SK-N-SH treated with all-trans-retinoic acid at 6 μM for 48 hours (cell line): ENCODE measurements around the gene SH3D19.

ENCODE experiments used
- ATAC-seq: fragments of 200-7000 bp; cut with Tn5 transposase; 3 replicates; pipeline ENCODE4 v1.9.1; 2020; ENCODE audit warnings: mild to moderate bottlenecking, moderate library complexity
- ARNTL ChIP-seq: fragments of 450-650 bp; formaldehyde crosslinking; IDR thresholded peaks from 2 replicates; pipeline ENCODE4 v1.5.0; 2020; ENCODE audit warnings: low read depth, mild to moderate bottlenecking, moderate library complexity, borderline replicate concordance
- ESRRG ChIP-seq: fragments of 250-450 bp; sonication (Bioruptor Pico); IDR thresholded peaks from 2 replicates; pipeline ENCODE4 v1.6.1; 2021; ENCODE audit warnings: mild to moderate bottlenecking
- GLIS3 ChIP-seq: fragments of 250-450 bp; sonication (Bioruptor Pico); IDR thresholded peaks from 2 replicates; pipeline ENCODE4 v1.5.0; 2020; ENCODE audit warnings: mild to moderate bottlenecking, moderate library complexity
- ISL1 ChIP-seq: fragments of 250-450 bp; sonication (Bioruptor Pico); IDR thresholded peaks from 2 replicates; pipeline ENCODE4 v2.1.2; 2022; ENCODE audit warnings: mild to moderate bottlenecking, moderate library complexity
- OSR1 ChIP-seq: fragments of 250-450 bp; sonication (Bioruptor Pico); IDR thresholded peaks from 2 replicates; pipeline ENCODE4 v1.8.0; 2022; ENCODE audit warnings: moderate library complexity, mild to moderate bottlenecking, inconsistent platforms
- POU6F1 ChIP-seq: fragments of 250-450 bp; sonication (Bioruptor Pico); IDR thresholded peaks from 2 replicates; pipeline ENCODE4 v1.8.0; 2021; ENCODE audit warnings: low read depth, mild to moderate bottlenecking, moderate library complexity, borderline replicate concordance
- PPARA ChIP-seq: fragments of 250-450 bp; sonication (Bioruptor Pico); IDR thresholded peaks from 2 replicates; pipeline ENCODE4 v1.5.0; 2020; ENCODE audit warnings: mild to moderate bottlenecking, borderline replicate concordance
- RARB ChIP-seq: fragments of 250-450 bp; sonication (Bioruptor Pico); IDR thresholded peaks from 2 replicates; pipeline ENCODE4 v1.8.0; 2021; ENCODE audit warnings: mild to moderate bottlenecking, moderate library complexity
- SNAI2 ChIP-seq: fragments of 250-450 bp; sonication (Bioruptor Pico); IDR thresholded peaks from 2 replicates; pipeline ENCODE4 v1.5.0; 2020; ENCODE audit warnings: mild to moderate bottlenecking, moderate library complexity
- TCF4 ChIP-seq: fragments of 250-450 bp; sonication (Bioruptor Pico); IDR thresholded peaks from 2 replicates; pipeline ENCODE4 v1.8.0; 2021; ENCODE audit warnings: mild to moderate bottlenecking, moderate library complexity, borderline replicate concordance
- TOX ChIP-seq: fragments of 250-450 bp; sonication (Bioruptor Pico); IDR thresholded peaks from 2 replicates; pipeline ENCODE4 v1.8.0; 2021; ENCODE audit warnings: mild to moderate bottlenecking, moderate library complexity, borderline replicate concordance
- TSHZ2 ChIP-seq: fragments of 250-450 bp; sonication (Bioruptor Pico); IDR thresholded peaks from 2 replicates; pipeline ENCODE4 v1.5.0; 2020; ENCODE audit warnings: mild to moderate bottlenecking, moderate library complexity
- ZC3H10 ChIP-seq: fragments of 250-450 bp; sonication (Bioruptor Pico); IDR thresholded peaks from 2 replicates; pipeline ENCODE4 v1.5.1; 2021; ENCODE audit warnings: mild to moderate bottlenecking, moderate library complexity
- ZNF565 ChIP-seq: fragments of 450-650 bp; formaldehyde crosslinking; conservative IDR thresholded peaks from 2 replicates; pipeline ENCODE4 v1.5.0; 2020; ENCODE audit warnings: low read depth, mild to moderate bottlenecking, moderate library complexity
- ZNF70 ChIP-seq: fragments of 450-650 bp; formaldehyde crosslinking; IDR thresholded peaks from 2 replicates; pipeline ENCODE4 v1.5.0; 2020; ENCODE audit warnings: mild to moderate bottlenecking, moderate library complexity
- ZNF8 ChIP-seq: fragments of 450-650 bp; formaldehyde crosslinking; IDR thresholded peaks from 2 replicates; pipeline ENCODE4 v1.5.0; 2020; ENCODE audit warnings: mild to moderate bottlenecking, moderate library complexity
- TF ChIP-seq, protein P1 (sequence below): fragments of 250-450 bp; sonication (Bioruptor Pico); IDR thresholded peaks from 2 replicates; pipeline ENCODE4 v1.8.0; 2020; ENCODE audit warnings: mild to moderate bottlenecking, moderate library complexity, borderline replicate concordance
- TF ChIP-seq, protein P2 (sequence below): fragments of 250-450 bp; sonication (Bioruptor Pico); IDR thresholded peaks from 2 replicates; pipeline ENCODE4 v1.5.1; 2021; ENCODE audit warnings: mild to moderate bottlenecking, moderate library complexity

Gene SH3D19

DNA sequence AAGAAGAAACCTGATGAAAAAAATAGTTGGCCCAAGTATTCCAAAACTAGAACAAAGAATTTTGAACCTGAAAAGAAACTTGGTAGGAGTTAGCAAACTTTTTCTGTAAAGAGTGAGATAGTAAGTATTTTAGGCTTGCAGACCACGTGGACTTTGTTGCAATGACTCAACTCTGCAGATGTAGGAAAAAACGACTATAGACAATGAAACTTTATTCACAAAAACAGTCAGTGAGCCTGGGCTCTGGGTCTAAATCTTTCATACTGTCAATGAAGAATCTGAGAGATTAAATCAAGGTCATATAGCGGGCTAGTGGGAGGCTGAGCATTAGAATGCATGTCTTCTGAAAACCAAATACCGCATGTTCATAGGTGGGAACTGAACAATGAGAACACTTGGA lies 23.0 kb downstream of the SH3D19 start (continued):
- TF ChIP-seq, protein P1, sequence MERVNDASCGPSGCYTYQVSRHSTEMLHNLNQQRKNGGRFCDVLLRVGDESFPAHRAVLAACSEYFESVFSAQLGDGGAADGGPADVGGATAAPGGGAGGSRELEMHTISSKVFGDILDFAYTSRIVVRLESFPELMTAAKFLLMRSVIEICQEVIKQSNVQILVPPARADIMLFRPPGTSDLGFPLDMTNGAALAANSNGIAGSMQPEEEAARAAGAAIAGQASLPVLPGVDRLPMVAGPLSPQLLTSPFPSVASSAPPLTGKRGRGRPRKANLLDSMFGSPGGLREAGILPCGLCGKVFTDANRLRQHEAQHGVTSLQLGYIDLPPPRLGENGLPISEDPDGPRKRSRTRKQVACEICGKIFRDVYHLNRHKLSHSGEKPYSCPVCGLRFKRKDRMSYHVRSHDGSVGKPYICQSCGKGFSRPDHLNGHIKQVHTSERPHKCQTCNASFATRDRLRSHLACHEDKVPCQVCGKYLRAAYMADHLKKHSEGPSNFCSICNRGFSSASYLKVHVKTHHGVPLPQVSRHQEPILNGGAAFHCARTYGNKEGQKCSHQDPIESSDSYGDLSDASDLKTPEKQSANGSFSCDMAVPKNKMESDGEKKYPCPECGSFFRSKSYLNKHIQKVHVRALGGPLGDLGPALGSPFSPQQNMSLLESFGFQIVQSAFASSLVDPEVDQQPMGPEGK (CRISPR knock-in tag) = no peak
- no peak for TF ChIP-seq ZC3H10 (CRISPR knock-in tag)

GRCh38 chr4:151297170-151297569 lies 28.2 kb downstream of the SH3D19 start:
- no peak for ATAC-seq
- TF ChIP-seq TOX (no peak), ZNF8 (CRISPR knock-in tag) (no peak), ZNF565 (no peak), OSR1 (CRISPR knock-in tag) (no peak)

- TF ChIP-seq ZNF565 (no peak), ZNF8 (CRISPR knock-in tag) (no peak), OSR1 (CRISPR knock-in tag) (no peak), ESRRG (CRISPR knock-in tag) (no peak), GLIS3 (CRISPR knock-in tag) (no peak), ISL1 (CRISPR knock-in tag) (no peak), RARB (CRISPR knock-in tag) (no peak), SNAI2 (CRISPR knock-in tag) (no peak), ZC3H10 (CRISPR knock-in tag) (no peak), ARNTL (CRISPR knock-in tag) (no peak), TSHZ2 (CRISPR knock-in tag) (no peak), PPARA (no peak)
- TF ChIP-seq, protein P1 (CRISPR knock-in tag) = no peak
- TF ChIP-seq, all 23 proteins: peak for 0
These were observed 29.2 kb downstream of the SH3D19 start for GRCh38 chr4:151296227-151296626.

GRCh38 chr4:151294833-151295496 lies 30.4 kb downstream of the SH3D19 start:
- no peak for ATAC-seq
- TF ChIP-seq PPARA (no peak), TSHZ2 (CRISPR knock-in tag) (no peak), OSR1 (CRISPR knock-in tag) (no peak), ESRRG (CRISPR knock-in tag) (no peak), GLIS3 (CRISPR knock-in tag) (no peak), RARB (CRISPR knock-in tag) (no peak), ARNTL (CRISPR knock-in tag) (no peak), SNAI2 (CRISPR knock-in tag) (no peak), TCF4 (CRISPR knock-in tag) (no peak), ZNF70 (no peak), TOX (no peak), ZNF565 (no peak), ZC3H10 (CRISPR knock-in tag) (no peak), POU6F1 (CRISPR knock-in tag) (no peak)
- TF ChIP-seq, protein P1 (CRISPR knock-in tag) = no peak
- TF ChIP-seq, protein P2, sequence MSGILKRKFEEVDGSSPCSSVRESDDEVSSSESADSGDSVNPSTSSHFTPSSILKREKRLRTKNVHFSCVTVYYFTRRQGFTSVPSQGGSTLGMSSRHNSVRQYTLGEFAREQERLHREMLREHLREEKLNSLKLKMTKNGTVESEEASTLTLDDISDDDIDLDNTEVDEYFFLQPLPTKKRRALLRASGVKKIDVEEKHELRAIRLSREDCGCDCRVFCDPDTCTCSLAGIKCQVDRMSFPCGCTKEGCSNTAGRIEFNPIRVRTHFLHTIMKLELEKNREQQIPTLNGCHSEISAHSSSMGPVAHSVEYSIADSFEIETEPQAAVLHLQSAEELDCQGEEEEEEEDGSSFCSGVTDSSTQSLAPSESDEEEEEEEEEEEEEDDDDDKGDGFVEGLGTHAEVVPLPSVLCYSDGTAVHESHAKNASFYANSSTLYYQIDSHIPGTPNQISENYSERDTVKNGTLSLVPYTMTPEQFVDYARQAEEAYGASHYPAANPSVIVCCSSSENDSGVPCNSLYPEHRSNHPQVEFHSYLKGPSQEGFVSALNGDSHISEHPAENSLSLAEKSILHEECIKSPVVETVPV = no peak

More at GRCh38 chr4:151296227-151296626, 29.2 kb downstream of the SH3D19 start:
- no peak for ATAC-seq
